ENCODE data around the gene RARG. TPM values are rescaled to one million over a fixed set of nuclear protein-coding genes. Genes with fewer than 3 reads are reported as not detected.
"Not testable (repeated sequence)": the region's sequence is repeated elsewhere in the genome, so short reads cannot be mapped to it uniquely, and the experiment has no call there.

The RARG gene
- polyA plus RNA-seq, 3 donors, result 1.8 to 14.6 (median 2.3) TPM

DNA sequence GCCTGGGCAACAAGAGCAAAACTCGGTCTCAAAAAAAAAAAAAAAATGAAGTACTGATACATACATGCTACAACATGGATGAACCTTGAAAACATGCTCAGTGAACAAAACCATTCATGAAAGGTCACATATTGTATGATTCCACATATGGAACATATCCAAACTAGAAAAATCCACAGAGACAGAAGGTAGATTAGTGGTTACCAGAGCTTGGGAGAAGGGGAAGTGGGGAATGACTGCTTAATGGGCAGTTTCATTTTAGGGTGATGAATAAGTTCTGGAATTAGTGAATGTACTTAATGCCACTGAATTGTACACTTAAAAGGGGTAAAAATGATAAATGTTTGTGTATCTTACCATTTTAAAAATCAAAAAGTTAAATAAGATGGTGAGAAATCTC lies 27.7 kb downstream of the RARG start:
- WGBS (ENCODE audit: insufficient coverage), result no CpG with 5 or more reads among the region's 1 CpG
- Histone ChIP-seq H2AFZ (ENCODE audit: insufficient read depth, low read depth, low read length, poor library complexity, severe bottlenecking) (no peak overlapping the region), H3K79me2 (ENCODE audit: insufficient read depth, low read length) (peaks cover 31% of the 10 kb centered on the region), H3K27me3 (ENCODE audit: control insufficient read depth in 2 of 2, insufficient read depth in 2 of 2, low read length in 2 of 2) (no peaks in the 10 kb centered on the region), H3K4me2 (replicated peaks; ENCODE audit: extremely low read depth, low read length, poor library complexity, severe bottlenecking) (no peak overlapping the region), H3K9ac (ENCODE audit: insufficient read depth, low read length, poor library complexity, severe bottlenecking) (no peak overlapping the region), H3K36me3 (replicated peaks in 1 of 2; ENCODE audit: control insufficient read depth in 1 of 2, insufficient read depth in 2 of 2, low read length in 2 of 2) (no peaks in the 10 kb centered on the region), H3K9me3 (replicated peaks in 1 of 2; ENCODE audit: control insufficient read depth in 1 of 2, insufficient read depth in 1 of 2, low read length in 2 of 2) (no peaks in the 10 kb centered on the region), H3K4me1 (ENCODE audit: control insufficient read depth in 1 of 2, insufficient read depth in 2 of 2, low read length in 2 of 2) (peaks cover 70 to 78% of the 10 kb centered on the region in 2 donors), H3K4me3 (replicated peaks in 1 of 3; ENCODE audit: low read depth in 2 of 3, low read length in 3 of 3) (no peak overlapping the region), H4K20me1 (ENCODE audit: insufficient read depth, low read length) (no peaks in the 10 kb centered on the region), H3K27ac (ENCODE audit: low read depth in 1 of 2, low read length in 2 of 2) (no peak overlapping the region)
- no peak overlapping the region for H3K4me3 Mint-ChIP-seq
- intact Hi-C loops (cut with micrococcal nuclease), result no loop called here
- H3K4me1 Mint-ChIP-seq, result peaks cover 71% of the 10 kb centered on the region
- peaks cover 0 to 6% of the 10 kb centered on the region in 2 donors for H3K36me3 Mint-ChIP-seq
- TF ChIP-seq CTCF (IDR thresholded peaks at IDR 0.05), result no peak
- peak in 1 of 3 donors; percentile 53 for DNase-seq
- peaks cover 0 to 3% (median 2%) of the 10 kb centered on the region in 3 donors for H3K27me3 Mint-ChIP-seq (ENCODE audit: low read depth in 3 of 3)
- H3K27ac Mint-ChIP-seq, result peak overlapping the region in 1 of 7 donors; percentile 38
- peaks cover 0 to 2% (median 0%) of the 10 kb centered on the region in 7 donors for H3K9me3 Mint-ChIP-seq

GRCh38 chr12:53202316-53202715 lies 29.7 kb downstream of the RARG start:
- not testable (repeated sequence) for H3K27ac ChIP-seq (ENCODE audit: low read depth in 1 of 2, low read length in 2 of 2)
- H3K36me3 Mint-ChIP-seq, result peaks cover 10 to 12% of the 10 kb centered on the region in 2 donors

More at GRCh38 chr12:53202316-53202715, 29.7 kb downstream of the RARG start:
- H3K27me3 Mint-ChIP-seq (ENCODE audit: low read depth in 3 of 3), result peaks cover 5 to 13% (median 12%) of the 10 kb centered on the region in 3 donors
- H4K20me1 ChIP-seq (ENCODE audit: insufficient read depth, low read length); H3K4me3 ChIP-seq (replicated peaks in 1 of 3; ENCODE audit: low read depth in 2 of 3, low read length in 3 of 3); H2AFZ ChIP-seq (ENCODE audit: insufficient read depth, low read depth, low read length, poor library complexity, severe bottlenecking); H3K36me3 ChIP-seq (replicated peaks in 1 of 2; ENCODE audit: control insufficient read depth in 1 of 2, insufficient read depth in 2 of 2, low read length in 2 of 2); H3K9me3 Mint-ChIP-seq; intact Hi-C loops (cut with micrococcal nuclease); H3K27me3 ChIP-seq (ENCODE audit: control insufficient read depth in 2 of 2, insufficient read depth in 2 of 2, low read length in 2 of 2); H3K4me3 Mint-ChIP-seq; H3K4me2 ChIP-seq (replicated peaks; ENCODE audit: extremely low read depth, low read length, poor library complexity, severe bottlenecking); H3K27ac Mint-ChIP-seq; H3K9ac ChIP-seq (ENCODE audit: insufficient read depth, low read length, poor library complexity, severe bottlenecking); H3K9me3 ChIP-seq (replicated peaks in 1 of 2; ENCODE audit: control insufficient read depth in 1 of 2, insufficient read depth in 1 of 2, low read length in 2 of 2); DNase-seq: not testable (repeated sequence)
- Histone ChIP-seq H3K79me2 (ENCODE audit: insufficient read depth, low read length) (peaks cover 25% of the 10 kb centered on the region), H3K4me1 (ENCODE audit: control insufficient read depth in 1 of 2, insufficient read depth in 2 of 2, low read length in 2 of 2) (peaks cover 60 to 68% of the 10 kb centered on the region in 2 donors)
- WGBS (ENCODE audit: insufficient coverage), result 94% methylated on average over 2 of the region's 7 CpGs
- H3K4me1 Mint-ChIP-seq, result peaks cover 69% of the 10 kb centered on the region

Data from CD14-positive monocyte (primary cell).